HS-5 (cell line): ENCODE measurements around the gene MYO1B.
A peak's percentile ranks its signal among the peaks of the same experiment; 100 is the strongest.

Source experiments
- DNase-seq: peaks from one replicate; pipeline ENCODE4 v3.0.0-alpha.2; 2012; ENCODE audit warnings: low read depth

The MYO1B gene

GRCh38 chr2:191245046-191245868, at the start of gene MYO1B:
Gene MYO1B, plus strand, starts transcription at chr2:191245404. Its CDS starts 31,492 bp downstream, at chr2:191276896.
- no peak for DNase-seq

GRCh38 chr2:191197096-191197495, 48.1 kb upstream of the MYO1B start:
- no peak for DNase-seq

GRCh38 chr2:191198271-191198670, 46.9 kb upstream of the MYO1B start:
- no peak for DNase-seq

GRCh38 chr2:191199929-191200512, 45.2 kb upstream of the MYO1B start:
- no peak for DNase-seq

- DNase-seq: no peak
Measured at GRCh38 chr2:191200910-191201309, 44.3 kb upstream of the MYO1B start.

- DNase-seq: peak; percentile 93
Measured at GRCh38 chr2:191202209-191202721, 42.9 kb upstream of the MYO1B start.

GRCh38 chr2:191202881-191203397, 42.3 kb upstream of the MYO1B start:
- peak; percentile 73 for DNase-seq

- no peak for DNase-seq
Measured at GRCh38 chr2:191204433-191204832, 40.8 kb upstream of the MYO1B start.

- no peak for DNase-seq
Measured at GRCh38 chr2:191206613-191207471, 38.4 kb upstream of the MYO1B start.

GRCh38 chr2:191209340-191209739, 35.9 kb upstream of the MYO1B start:
- DNase-seq: no peak

GRCh38 chr2:191212119-191212518, 33.1 kb upstream of the MYO1B start:
- no peak for DNase-seq

GRCh38 chr2:191213333-191213732, 31.9 kb upstream of the MYO1B start:
- no peak for DNase-seq

- DNase-seq: no peak
Measured at GRCh38 chr2:191215230-191215629, 30.0 kb upstream of the MYO1B start.

GRCh38 chr2:191215666-191216065, 29.5 kb upstream of the MYO1B start:
- no peak for DNase-seq

GRCh38 chr2:191217580-191217979, 27.6 kb upstream of the MYO1B start:
- DNase-seq: peak; percentile 49

GRCh38 chr2:191218292-191218898, 26.8 kb upstream of the MYO1B start:
- no peak for DNase-seq

GRCh38 chr2:191220671-191221070, 24.5 kb upstream of the MYO1B start:
- DNase-seq: no peak

GRCh38 chr2:191221666-191222065, 23.5 kb upstream of the MYO1B start:
- no peak for DNase-seq

- DNase-seq: no peak
Measured at GRCh38 chr2:191222507-191222906, 22.7 kb upstream of the MYO1B start.

- no peak for DNase-seq
Measured at GRCh38 chr2:191222952-191223351, 22.3 kb upstream of the MYO1B start.

- no peak for DNase-seq
Measured at GRCh38 chr2:191225126-191225525, 20.1 kb upstream of the MYO1B start.

- no peak for DNase-seq
Measured at GRCh38 chr2:191225690-191226089, 19.5 kb upstream of the MYO1B start.
